ENCODE data around the gene ERF. TPM values are rescaled to one million over a fixed set of nuclear protein-coding genes. Genes with fewer than 3 reads are reported as not detected.

The ERF gene
- total RNA-seq, 1 donor from 2014 or later, result 48.1 TPM

GRCh38 chr19:42217520-42218437, 37.1 kb downstream of the ERF start, which contains the start of gene DEDD2:
Gene DEDD2, minus strand, starts transcription at chr19:42217677. Its CDS starts 670 bp downstream, at chr19:42217007.
- peaks cover 45% of the 10 kb centered on the region for H3K36me3 Mint-ChIP-seq (ENCODE audit: low read depth)
- DNase-seq (peak; percentile 100), ATAC-seq (ENCODE audit: low read depth) (peak; percentile 80)
- ChIA-PET POLR2A (interaction anchor here (0.5 to 4.5 kb wide), 12 partner anchors 12 to 671 kb away, joined by 3 to 31 read pairs (median 6); partner anchors contain the start of genes CIC, GSK3A and ZNF574), CTCF (interaction anchor here (0.7 to 1.5 kb wide), 4 partner anchors 19 to 85 kb away, joined by 3 to 5 read pairs (median 4); partner anchors contain the start of gene GSK3A)
- H3K4me1 Mint-ChIP-seq, result peaks cover 75% of the 10 kb centered on the region
- intact Hi-C loops (cut with micrococcal nuclease), result loop anchor here (1.0 to 5.0 kb wide), 6 partner anchors 16 to 88 kb away; partner anchors contain the start of genes ERF and GSK3A
- no peak for TF ChIP-seq CTCF (IDR thresholded peaks at IDR 0.05)
- no peaks in the 10 kb centered on the region for H3K27me3 Mint-ChIP-seq
- no peaks in the 10 kb centered on the region for H3K9me3 Mint-ChIP-seq
- H3K4me3 Mint-ChIP-seq, result peak within 1 kb of the TSS; percentile 89
- peak within 1 kb of the TSS; percentile 93 for H3K27ac Mint-ChIP-seq

GRCh38 chr19:42216653-42217519, 38.0 kb downstream of the ERF start:
- DNase-seq, result no peak
- no peaks in the 10 kb centered on the region for H3K9me3 Mint-ChIP-seq
- intact Hi-C loops (cut with micrococcal nuclease), result loop anchor here (1.0 to 5.0 kb wide), 6 partner anchors 16 to 88 kb away; partner anchors contain the start of genes ERF and GSK3A
- peak; percentile 0 for ATAC-seq (ENCODE audit: low read depth)
- H3K27me3 Mint-ChIP-seq, result no peaks in the 10 kb centered on the region
- H3K27ac Mint-ChIP-seq, result peak overlapping the region; percentile 93
- H3K4me1 Mint-ChIP-seq, result peaks cover 75% of the 10 kb centered on the region
- ChIA-PET POLR2A (interaction anchor here (0.5 to 4.5 kb wide), 16 partner anchors 9 to 156 kb away, joined by 3 to 31 read pairs (median 3); partner anchors contain the start of genes GSK3A, PAFAH1B3 and ZNF574), CTCF (interaction anchor here (0.9 to 1.5 kb wide), 6 partner anchors 14 to 84 kb away, joined by 3 to 5 read pairs (median 4); partner anchors contain the start of gene GSK3A)
- peak overlapping the region; percentile 89 for H3K4me3 Mint-ChIP-seq
- H3K36me3 Mint-ChIP-seq (ENCODE audit: low read depth), result peaks cover 45% of the 10 kb centered on the region
- no peak for TF ChIP-seq CTCF (IDR thresholded peaks at IDR 0.05)

- ATAC-seq (ENCODE audit: low read depth), result no peak
- Mint-ChIP-seq H3K9me3 (no peaks in the 10 kb centered on the region), H3K4me1 (peaks cover 65% of the 10 kb centered on the region), H3K27me3 (no peaks in the 10 kb centered on the region), H3K4me3 (peak overlapping the region; percentile 89), H3K27ac (peak overlapping the region; percentile 59), H3K36me3 (ENCODE audit: low read depth) (peaks cover 45% of the 10 kb centered on the region)
- POLR2A ChIA-PET, result interaction anchor here (1.6 to 4.5 kb wide), 2 partner anchors 14 to 70 kb away, joined by 3 to 31 read pairs; no protein-coding TSS in a partner anchor
- CTCF ChIA-PET, result interaction anchor here (1.1 kb wide), 1 partner anchor 74 kb away, joined by 3 read pairs; no protein-coding TSS in a partner anchor
- no peak for TF ChIP-seq CTCF (IDR thresholded peaks at IDR 0.05)
- intact Hi-C loops (cut with micrococcal nuclease), result loop anchor here (5.0 kb wide), 1 partner anchor 38 kb away; no protein-coding TSS in a partner anchor
- DNase-seq, result no peak
Measured at GRCh38 chr19:42214810-42215485, 40.0 kb downstream of the ERF start.

- Mint-ChIP-seq H3K27me3 (no peaks in the 10 kb centered on the region), H3K36me3 (ENCODE audit: low read depth) (peaks cover 63% of the 10 kb centered on the region), H3K4me3 (no peak overlapping the region), H3K27ac (no peak overlapping the region), H3K4me1 (peaks cover 51% of the 10 kb centered on the region), H3K9me3 (no peaks in the 10 kb centered on the region)
- TF ChIP-seq CTCF (IDR thresholded peaks at IDR 0.05), result no peak
- ATAC-seq (ENCODE audit: low read depth) (no peak), DNase-seq (no peak)
- ChIA-PET CTCF (no interaction called here), POLR2A (no interaction called here)
- intact Hi-C loops (cut with micrococcal nuclease), result no loop called here
Measured at GRCh38 chr19:42212886-42213285, 42.0 kb downstream of the ERF start.

Measured in activated B cell treated with CpG ODN at 0.5 μM for 24 hours (primary cell).